HepG2 (cell line): Measurements from ENCODE around the gene VWCE. TPM values are rescaled to one million over a fixed set of nuclear protein-coding genes. Genes with fewer than 3 reads are reported as not detected.
A peak's percentile ranks its signal among the peaks of the same experiment; 100 is the strongest.

ENCODE experiments used
- ATAC-seq: fragments of 200-7000 bp; cut with Tn5 transposase; 3 replicates; pipeline ENCODE4 v1.9.1; 2020; ENCODE audit warnings: mild to moderate bottlenecking, moderate library complexity
- BruUV-seq: library from RNA; stranded (reverse); fragments of 400-500 nt; replicated peaks from 2 replicates; lab custom pipeline; 2021; lab: Mats Ljungman, UMichigan
- CTCF ChIA-PET: fragments of 300-600 bp; formaldehyde crosslinking; extraction: SDS; loops from one replicate; lab custom pipeline; 2021; ENCODE audit warnings: low total read pairs, inconsistent platforms, low intra/inter-chr PET ratio; lab: Yijun Ruan, JAX
- POLR2A ChIA-PET: fragments of 350-600 bp; sonication (Branson Sonifier 250); formaldehyde crosslinking; loops from one replicate; lab custom pipeline; 2020; ENCODE audit warnings: antibody characterized with exemption, inconsistent platforms; lab: Yijun Ruan, JAX
- DNase-seq: peaks from one replicate; pipeline ENCODE4 v3.0.0-alpha.2; 2015; ENCODE audit warnings: low spot score
- FAIRE-seq: peaks from 3 replicates; lab custom pipeline; 2011; peaks lifted over from hg19 to GRCh38; lab: Jason Lieb, UNC
- H2AFZ ChIP-seq: one replicate; pipeline ENCODE4 v1.6.1; 2011; ENCODE audit warnings: low read length, inconsistent platforms
- H3K27ac ChIP-seq: fragments of 300-600 bp; 3 replicates; pipeline ENCODE4 v1.8.0; 2011; ENCODE audit warnings: mixed run types, mild to moderate bottlenecking, mixed read lengths, low read length, inconsistent platforms; ENCODE audit not compliant: insufficient read depth; ENCODE audit errors: extremely low read length
- H3K27me3 ChIP-seq, 2 experiments: fragments of 200-600 bp in 1 of 2; 2 replicates in 1 of 2; 3 replicates in 1 of 2; pipeline versions ENCODE4 v1.6.0 to v1.8.0; 2011; ENCODE audit warnings: low read length in 2 of 2, mild to moderate bottlenecking in 2 of 2, moderate library complexity in 2 of 2, inconsistent platforms in 1 of 2; ENCODE audit not compliant: insufficient read depth in 2 of 2, control insufficient read depth in 1 of 2
- H3K36me3 ChIP-seq, 2 experiments: fragments of 200-600 bp in 1 of 2; replicated peaks in 1 of 2; 2 replicates in 1 of 2; 3 replicates in 1 of 2; pipeline versions ENCODE4 v1.5.1 to v1.8.0; 2011; ENCODE audit warnings: low read length in 2 of 2, inconsistent platforms in 1 of 2; ENCODE audit not compliant: insufficient read depth in 2 of 2, control insufficient read depth in 1 of 2
- H3K4me1 ChIP-seq: 2 replicates; pipeline ENCODE4 v1.5.1; 2012; ENCODE audit warnings: low read length, inconsistent platforms; ENCODE audit not compliant: insufficient read depth
- H3K4me2 ChIP-seq: 2 replicates; pipeline ENCODE4 v1.6.0; 2011; ENCODE audit warnings: low read depth, low read length, inconsistent platforms
- H3K4me3 ChIP-seq, 3 experiments: fragments of 200-600 bp in 1 of 3; sonication (generic), shearing (Covaris generic) in 1 of 3; replicated peaks in 1 of 3; 2 replicates each; pipeline ENCODE4 v1.5.1; 2011 to 2016; ENCODE audit warnings: low read length in 3 of 3, inconsistent platforms in 2 of 3, low read depth in 2 of 3, mild to moderate bottlenecking in 2 of 3, control low read depth in 1 of 3, mixed read lengths in 1 of 3; ENCODE audit not compliant: insufficient read depth in 1 of 3
- H3K79me2 ChIP-seq: one replicate; pipeline ENCODE4 v1.6.1; 2011; ENCODE audit warnings: low read length, inconsistent platforms; ENCODE audit not compliant: insufficient read depth
- H3K9ac ChIP-seq: 2 replicates; pipeline ENCODE4 v1.6.0; 2011; ENCODE audit warnings: mild to moderate bottlenecking, low read depth, low read length, inconsistent platforms; ENCODE audit not compliant: insufficient read depth
- H3K9me3 ChIP-seq: 2 replicates; pipeline ENCODE4 v1.5.1; 2012; ENCODE audit warnings: mild to moderate bottlenecking, low read length
- H4K20me1 ChIP-seq: 2 replicates; pipeline ENCODE4 v1.6.0; 2011; ENCODE audit warnings: inconsistent platforms, mild to moderate bottlenecking, low read length, moderate library complexity; ENCODE audit not compliant: insufficient read depth
- CREB1 ChIP-seq, 2 experiments: fragments of 450-650 bp in 1 of 2; IDR thresholded peaks; 2 replicates each; pipeline ENCODE4 v1.6.1; 2016 to 2017; ENCODE audit warnings: control low read depth in 1 of 2, mild to moderate bottlenecking in 1 of 2, missing compliant biosample characterization in 1 of 2, missing genetic modification characterization in 1 of 2
- GTF2F1 ChIP-seq: fragments of 150-350 bp; IDR thresholded peaks from 2 replicates; pipeline ENCODE4 v1.6.1; 2014; ENCODE audit warnings: low read length
- HNRNPH1 ChIP-seq: fragments of 200-400 bp; formaldehyde crosslinking; optimal IDR thresholded peaks from 2 replicates; pipeline ENCODE3; 2017; ENCODE audit warnings: mild to moderate bottlenecking, low read depth, low read length
- KLF12 ChIP-seq: sonication (generic); formaldehyde crosslinking; IDR thresholded peaks from 2 replicates; pipeline ENCODE4 v1.4.0; 2020; ENCODE audit warnings: missing genetic modification reagents, borderline replicate concordance
- MEIS2 ChIP-seq: sonication (generic); formaldehyde crosslinking; IDR thresholded peaks from 2 replicates; pipeline ENCODE4 v1.9.0; 2021; ENCODE audit warnings: mild to moderate bottlenecking, missing genetic modification reagents
- PLRG1 ChIP-seq: fragments of 450-650 bp; conservative IDR thresholded peaks from 2 replicates; pipeline ENCODE4 v1.6.1; 2016
- PRPF4 ChIP-seq: fragments of 200-400 bp; formaldehyde crosslinking; IDR thresholded peaks from 2 replicates; pipeline ENCODE4 v1.6.1; 2016; ENCODE audit warnings: low read length, low read depth; ENCODE audit not compliant: poor library complexity, severe bottlenecking
- RBM22 ChIP-seq: fragments of 200-400 bp; formaldehyde crosslinking; optimal IDR thresholded peaks from 2 replicates; pipeline ENCODE3; 2017; ENCODE audit warnings: mild to moderate bottlenecking, low read length, moderate library complexity
- SMYD3 ChIP-seq: sonication (generic); formaldehyde crosslinking; IDR thresholded peaks from 2 replicates; pipeline ENCODE4 v1.8.1; 2023; ENCODE audit warnings: mild to moderate bottlenecking, missing genetic modification reagents
- TRAFD1 ChIP-seq: sonication (generic); formaldehyde crosslinking; IDR thresholded peaks from 2 replicates; pipeline ENCODE4 v1.5.1; 2020; ENCODE audit warnings: missing genetic modification reagents, mild to moderate bottlenecking, borderline replicate concordance
- ZHX1 ChIP-seq: sonication (generic); formaldehyde crosslinking; IDR thresholded peaks from 2 replicates; pipeline ENCODE4 v1.8.1; 2022; ENCODE audit warnings: low read depth, mild to moderate bottlenecking, missing genetic modification reagents
- ZKSCAN5 ChIP-seq: sonication (generic); formaldehyde crosslinking; IDR thresholded peaks from 2 replicates; pipeline ENCODE4 v1.5.1; 2020; ENCODE audit warnings: mild to moderate bottlenecking, missing genetic modification reagents
- ZNF333 ChIP-seq: sonication (generic); formaldehyde crosslinking; IDR thresholded peaks from 2 replicates; pipeline ENCODE4 v1.4.0; 2020; ENCODE audit warnings: mild to moderate bottlenecking, missing genetic modification reagents, borderline replicate concordance
- ZNF382 ChIP-seq: sonication (generic); formaldehyde crosslinking; IDR thresholded peaks from 2 replicates; pipeline ENCODE4 v1.5.0; 2020; ENCODE audit warnings: missing genetic modification reagents, mild to moderate bottlenecking, borderline replicate concordance
- ZNF549 ChIP-seq: sonication (generic); formaldehyde crosslinking; IDR thresholded peaks from 2 replicates; pipeline ENCODE4 v1.5.0; 2020; ENCODE audit warnings: missing genetic modification reagents
- ZSCAN21 ChIP-seq: sonication (generic); formaldehyde crosslinking; IDR thresholded peaks from 2 replicates; pipeline ENCODE4 v1.8.0; 2022; ENCODE audit warnings: mild to moderate bottlenecking, missing genetic modification reagents, moderate library complexity, borderline replicate concordance
- WGBS: methylation state at CpG from one replicate; pipeline ENCODE4 v1.1.6; 2017; ENCODE audit warnings: low lambda C conversion rate; 5-methylcytosine and 5-hydroxymethylcytosine counted together
- in situ Hi-C: cut with HindIII; loops from 2 replicates; pipeline ENCODE4 v1.10.0; 2017; ENCODE audit warnings: low pct_unique_long_range_greater_than_20kb; ENCODE audit not compliant: extremely low pct_ligation_motif_present
- intact Hi-C: fragments of 100-400 bp; cut with micrococcal nuclease; formaldehyde crosslinking; loops from one replicate; pipeline ENCODE4 v1.10.0; 2022; ENCODE audit not compliant: unreplicated experiment
- polyA plus RNA-seq, 8 experiments: library from polyadenylated mRNA; depleted of rRNA in 3 of 8; stranded (reverse) in 7 of 8; unstranded in 1 of 8; fragments of >200 nt; fragmentation: Illumina TruSeq in 4 of 8; extraction: Trizol in 4 of 8; gene quantifications; 2 replicates each; pipeline versions ENCODE4 v1.2.1 to v1.2.3, GENCODE V29; 2011 to 2016; ENCODE audit warnings: low read depth in 4 of 8, missing spikeins in 1 of 8, mixed read lengths in 1 of 8; ENCODE audit not compliant: insufficient read depth in 1 of 8
- total RNA-seq, 5 experiments: library from RNA; depleted of rRNA; stranded (reverse); fragments of >200 nt; fragmentation: Illumina TruSeq; extraction: Trizol; gene quantifications; 2 replicates each; pipeline ENCODE4 v1.2.3, GENCODE V29; 2016; ENCODE audit warnings: low read depth in 1 of 5

VWCE gene
- total and polyA plus RNA-seq, 2 of the 13 experiments (the other 11 are each of a cell fraction or from before 2014, with no cell fraction given): 27.6 to 58.3 TPM

GRCh38 chr11:61333550-61334433, 38.7 kb upstream of the VWCE start (continued):
- TF ChIP-seq KLF12 (CRISPR knock-in tag) (no peak), ZNF333 (0 out of 2 replicates have a peak, but pooled peaks have one; percentile 5), SMYD3 (0 out of 2 replicates have a peak, but pooled peaks have one; percentile 17), PLRG1 (no peak), TRAFD1 (no peak)

GRCh38 chr11:61332797-61333549, 37.9 kb upstream of the VWCE start, which contains the start of the genes DDB1 and TKFC:
Gene DDB1 (minus strand): TSS chr11:61333105. CDS start chr11:61332968, 137 bp downstream.
Gene TKFC (plus strand): TSS chr11:61333228. CDS start chr11:61334729, 1,501 bp downstream.
- in situ Hi-C loops: no loop called here
- no peaks in the 10 kb centered on the region; a peak in 1 of 5 replicates for H3K27me3 ChIP-seq
- 2% methylated on average over 11 of the region's 81 CpGs for WGBS
- peak; percentile 84 for ATAC-seq
- peak; percentile 89 for DNase-seq
- FAIRE-seq: no peak
- peak within 1 kb of the TSS; percentile 91 for H3K27ac ChIP-seq
- H3K9ac ChIP-seq: peak within 1 kb of the TSS; percentile 100
- H2AFZ ChIP-seq: no peak within 1 kb of the TSS
- H3K9me3 ChIP-seq: no peaks in the 10 kb centered on the region
- peaks cover 3 to 29% of the 10 kb centered on the region in 2 experiments; a peak in 4 of 5 replicates for H3K36me3 ChIP-seq
- peak within 1 kb of the TSS; percentile 95 for H3K4me2 ChIP-seq
- CTCF ChIA-PET: interaction anchor here (1.1 kb wide), 1 partner anchor 53 kb away, joined by 4 read pairs; no protein-coding TSS in a partner anchor
- H3K4me3 ChIP-seq: peak within 1 kb of the TSS; percentile 95 to 98 (median 96)
- no TSS peak for BruUV-seq
- peaks cover 90% of the 10 kb centered on the region for H3K79me2 ChIP-seq
- peaks cover 25% of the 10 kb centered on the region for H4K20me1 ChIP-seq
- intact Hi-C loops: loop anchor here (1.0 to 10.0 kb wide), 2 partner anchors 40 to 78 kb away; no protein-coding TSS in a partner anchor
- POLR2A ChIA-PET: interaction anchor here (0.5 to 4.7 kb wide), 12 partner anchors 8 to 96 kb away, joined by 3 to 146 read pairs (median 15); partner anchors contain the start of genes CPSF7, CYB561A3, SDHAF2 and TMEM138
- H3K4me1 ChIP-seq: peaks cover 70% of the 10 kb centered on the region
- TF ChIP-seq ZNF382 (CRISPR knock-in tag) (no peak), ZHX1 (CRISPR knock-in tag) (0 out of 2 replicates have a peak, but pooled peaks have one; percentile 46), ZNF549 (no peak), PRPF4 (no peak), RBM22 (no peak), ZSCAN21 (peak; percentile 14; the same call in 1 of the 2 replicates), GTF2F1 (0 out of 2 replicates have a peak, but pooled peaks have one; percentile 62), CREB1 (IDR thresholded peaks at IDR 0.05) (no peak), CREB1 (CRISPR knock-in tag; IDR thresholded peaks at IDR 0.05) (no peak), ZKSCAN5 (CRISPR knock-in tag) (no peak; the same call in 1 of the 2 replicates), MEIS2 (CRISPR knock-in tag) (peak; percentile 69; the same call in 1 of the 2 replicates), HNRNPH1 (no peak)
